HG03469 (cell line): ENCODE results near the gene ERN1.

Experiments used
- ATAC-seq: cut with Tn5 transposase; IDR thresholded peaks from one replicate; pipeline ENCODE4 v1.9.1; 2021; ENCODE audit warnings: mild to moderate bottlenecking, moderate library complexity, moderate number of reproducible peaks; ENCODE audit not compliant: unreplicated experiment

Gene ERN1

GRCh38 chr17:64158406-64158805, 28.5 kb upstream of the ERN1 start:
- ATAC-seq = no peak

GRCh38 chr17:64157669-64158180, 27.8 kb upstream of the ERN1 start:
- no peak for ATAC-seq

- no peak for ATAC-seq
Measured at GRCh38 chr17:64156670-64157069, 26.7 kb upstream of the ERN1 start.

GRCh38 chr17:64155751-64156544, 26.0 kb upstream of the ERN1 start:
- no peak for ATAC-seq

- ATAC-seq = no peak
Measured at GRCh38 chr17:64155129-64155528, 25.2 kb upstream of the ERN1 start.

- no peak for ATAC-seq
Measured at GRCh38 chr17:64154717-64155116, 24.8 kb upstream of the ERN1 start.

GRCh38 chr17:64154313-64154695, 24.4 kb upstream of the ERN1 start:
- no peak for ATAC-seq

GRCh38 chr17:64153565-64154312, 23.8 kb upstream of the ERN1 start:
- no peak for ATAC-seq

- no peak for ATAC-seq
Measured at GRCh38 chr17:64152428-64153125, 22.6 kb upstream of the ERN1 start.

- no peak for ATAC-seq
Measured at GRCh38 chr17:64151016-64151368, 21.0 kb upstream of the ERN1 start.

GRCh38 chr17:64150237-64151015, 20.5 kb upstream of the ERN1 start:
- ATAC-seq = no peak

- no peak for ATAC-seq
Measured at GRCh38 chr17:64149196-64149595, 19.3 kb upstream of the ERN1 start.

GRCh38 chr17:64148699-64149098, 18.8 kb upstream of the ERN1 start:
- no peak for ATAC-seq

GRCh38 chr17:64148017-64148631, 18.2 kb upstream of the ERN1 start:
- no peak for ATAC-seq

- ATAC-seq = no peak
Measured at GRCh38 chr17:64147110-64148016, 17.4 kb upstream of the ERN1 start.

GRCh38 chr17:64146418-64147109, 16.6 kb upstream of the ERN1 start:
- ATAC-seq = no peak

- peak; percentile 93 for ATAC-seq
Measured at GRCh38 chr17:64145751-64146417, 15.9 kb upstream of the ERN1 start.

GRCh38 chr17:64145375-64145750, 15.4 kb upstream of the ERN1 start:
- no peak for ATAC-seq
